GM12864 (cell line): ENCODE results near the gene POU3F3.

ENCODE experiments used
- DNase-seq: peaks from one replicate; pipeline ENCODE4 v3.0.0-alpha.2; 2011; ENCODE audit warnings: low read depth
- H3K4me3 ChIP-seq: 2 replicates; pipeline ENCODE4 v1.5.1; 2011; ENCODE audit warnings: mild to moderate bottlenecking, low read depth, low read length, control low read depth
- TF ChIP-seq, protein P1 (sequence below): IDR thresholded peaks from 2 replicates; pipeline ENCODE4 v1.5.1; 2011; ENCODE audit warnings: low read depth, mild to moderate bottlenecking, moderate library complexity, low read length, control low read depth, inconsistent platforms; ENCODE audit errors: missing control alignments

The POU3F3 gene

GRCh38 chr2:104851291-104852089 is 2.4 kb upstream of the POU3F3 start:
- H3K4me3 ChIP-seq = no peak overlapping the region
- TF ChIP-seq, protein P1, sequence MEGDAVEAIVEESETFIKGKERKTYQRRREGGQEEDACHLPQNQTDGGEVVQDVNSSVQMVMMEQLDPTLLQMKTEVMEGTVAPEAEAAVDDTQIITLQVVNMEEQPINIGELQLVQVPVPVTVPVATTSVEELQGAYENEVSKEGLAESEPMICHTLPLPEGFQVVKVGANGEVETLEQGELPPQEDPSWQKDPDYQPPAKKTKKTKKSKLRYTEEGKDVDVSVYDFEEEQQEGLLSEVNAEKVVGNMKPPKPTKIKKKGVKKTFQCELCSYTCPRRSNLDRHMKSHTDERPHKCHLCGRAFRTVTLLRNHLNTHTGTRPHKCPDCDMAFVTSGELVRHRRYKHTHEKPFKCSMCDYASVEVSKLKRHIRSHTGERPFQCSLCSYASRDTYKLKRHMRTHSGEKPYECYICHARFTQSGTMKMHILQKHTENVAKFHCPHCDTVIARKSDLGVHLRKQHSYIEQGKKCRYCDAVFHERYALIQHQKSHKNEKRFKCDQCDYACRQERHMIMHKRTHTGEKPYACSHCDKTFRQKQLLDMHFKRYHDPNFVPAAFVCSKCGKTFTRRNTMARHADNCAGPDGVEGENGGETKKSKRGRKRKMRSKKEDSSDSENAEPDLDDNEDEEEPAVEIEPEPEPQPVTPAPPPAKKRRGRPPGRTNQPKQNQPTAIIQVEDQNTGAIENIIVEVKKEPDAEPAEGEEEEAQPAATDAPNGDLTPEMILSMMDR = no peak
- DNase-seq = no peak

DNA sequence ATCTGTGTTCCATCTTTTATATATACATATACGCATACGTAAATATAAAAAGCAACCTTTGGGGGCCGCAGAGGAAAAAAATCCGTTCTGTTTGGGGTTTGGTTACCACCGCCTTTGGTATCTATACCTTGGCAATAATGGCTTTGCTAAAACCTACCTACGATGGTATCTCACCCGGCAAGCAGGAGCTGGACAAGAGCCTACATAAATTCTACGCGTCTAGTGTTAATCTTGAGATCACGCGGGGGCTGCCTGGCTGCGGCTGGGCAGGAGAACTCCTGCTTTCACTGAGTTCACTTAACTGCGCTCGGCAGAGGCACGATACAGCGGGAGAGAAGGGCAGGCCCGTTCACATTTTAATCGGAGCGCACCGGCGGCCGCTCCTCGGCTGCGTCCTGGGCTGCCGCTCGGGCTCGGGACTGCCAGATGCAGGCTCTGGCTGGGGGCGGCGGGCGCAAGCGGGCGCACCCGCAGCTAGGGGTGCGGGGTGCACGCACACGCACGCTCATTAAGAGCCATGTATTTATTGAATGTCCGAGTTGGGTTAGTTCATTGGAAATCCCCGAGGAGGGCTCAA is 1.7 kb upstream of the POU3F3 start:
- H3K4me3 ChIP-seq = peak overlapping the region; percentile 28
- TF ChIP-seq, protein P1 = no peak
- DNase-seq = no peak

GRCh38 chr2:104854498-104855220 is 744 bp downstream of the POU3F3 start:
- H3K4me3 ChIP-seq = no peak overlapping the region
- DNase-seq = no peak
- TF ChIP-seq, protein P1 = no peak

DNA sequence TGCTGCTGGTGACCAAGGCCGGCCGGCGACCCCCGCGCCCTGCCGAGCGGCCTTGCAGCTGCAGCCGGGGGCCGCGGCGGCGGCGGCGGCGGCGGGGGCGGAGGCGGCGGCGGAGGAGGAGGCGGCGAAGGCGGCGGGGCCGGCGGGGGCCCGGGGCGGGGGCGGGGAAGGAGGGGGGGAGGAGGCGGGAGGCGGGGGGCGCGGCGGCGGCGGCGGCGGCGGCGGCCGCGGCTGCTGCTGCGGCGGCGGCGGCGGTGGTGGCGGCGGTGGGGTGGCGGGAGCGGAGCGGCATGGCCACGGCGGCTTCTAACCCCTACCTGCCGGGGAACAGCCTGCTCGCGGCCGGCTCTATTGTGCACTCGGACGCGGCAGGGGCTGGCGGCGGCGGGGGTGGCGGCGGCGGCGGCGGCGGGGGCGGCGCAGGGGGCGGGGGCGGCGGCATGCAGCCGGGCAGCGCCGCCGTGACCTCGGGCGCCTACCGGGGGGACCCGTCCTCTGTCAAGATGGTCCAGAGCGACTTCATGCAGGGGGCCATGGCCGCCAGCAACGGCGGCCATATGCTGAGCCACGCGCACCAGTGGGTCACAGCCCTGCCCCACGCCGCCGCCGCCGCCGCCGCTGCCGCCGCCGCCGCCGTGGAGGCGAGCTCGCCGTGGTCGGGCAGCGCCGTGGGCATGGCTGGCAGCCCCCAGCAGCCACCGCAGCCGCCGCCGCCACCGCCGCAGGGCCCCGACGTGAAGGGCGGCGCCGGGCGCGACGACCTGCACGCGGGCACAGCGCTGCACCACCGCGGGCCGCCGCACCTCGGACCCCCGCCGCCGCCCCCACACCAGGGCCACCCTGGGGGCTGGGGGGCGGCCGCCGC is 1.5 kb downstream of the POU3F3 start:
- TF ChIP-seq, protein P1 = no peak
- no peak overlapping the region for H3K4me3 ChIP-seq
- no peak for DNase-seq

- DNase-seq = no peak
These were observed 2.4 kb downstream of the POU3F3 start for GRCh38 chr2:104856086-104856972.

DNA sequence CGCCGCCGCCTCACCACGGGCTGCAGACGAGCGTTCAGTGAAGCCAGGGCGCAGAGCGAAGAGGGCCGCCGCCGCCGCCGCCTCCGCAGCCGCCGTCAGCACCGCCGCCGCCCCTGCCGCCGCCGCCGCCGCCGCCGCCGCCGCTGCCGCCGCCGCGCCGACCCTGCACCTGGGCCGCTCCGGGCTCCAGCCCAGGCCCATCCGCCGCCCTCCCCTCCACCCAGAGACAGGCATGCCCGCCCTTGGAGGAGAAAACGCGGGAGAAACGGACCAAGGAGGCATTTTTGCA is 3.0 kb downstream of the POU3F3 start:
- DNase-seq = no peak
- peak overlapping the region; percentile 42 for H3K4me3 ChIP-seq
- TF ChIP-seq, protein P1 = no peak

More at GRCh38 chr2:104856086-104856972, 2.4 kb downstream of the POU3F3 start:
- TF ChIP-seq, protein P1 = no peak
- peak overlapping the region; percentile 39; the same call in 1 of the 2 replicates for H3K4me3 ChIP-seq
